GM21515 (cell line): ENCODE measurements around the gene CPHXL.

Source experiments
- ATAC-seq: cut with Tn5 transposase; IDR thresholded peaks from one replicate; pipeline ENCODE4 v1.9.1; 2021; ENCODE audit not compliant: unreplicated experiment

Gene CPHXL

GRCh38 chr16:75702242-75702641, 24.0 kb downstream of the CPHXL start:
- no peak for ATAC-seq

GRCh38 chr16:75701361-75701760, 24.9 kb downstream of the CPHXL start, which contains the start of gene DUXB:
DUXB (minus strand) TSS chr16:75701461; CDS start chr16:75701418, 43 bp downstream.
- no peak for ATAC-seq

GRCh38 chr16:75697571-75697970, 28.7 kb downstream of the CPHXL start:
- ATAC-seq, result no peak

GRCh38 chr16:75695708-75696107, 30.6 kb downstream of the CPHXL start:
- no peak for ATAC-seq

GRCh38 chr16:75687361-75687760, 38.9 kb downstream of the CPHXL start:
- ATAC-seq, result no peak

- no peak for ATAC-seq
Observed at GRCh38 chr16:75682308-75682707, 44.0 kb downstream of the CPHXL start.

GRCh38 chr16:75679366-75679765, 46.9 kb downstream of the CPHXL start:
- ATAC-seq, result no peak

- ATAC-seq, result no peak
Observed at GRCh38 chr16:75676909-75677308, 49.4 kb downstream of the CPHXL start, which contains the start of gene CPHXL2. CPHXL2 (minus strand) TSS chr16:75677009; CDS start chr16:75676999, 10 bp downstream.

GRCh38 chr16:75667503-75667902, 58.8 kb downstream of the CPHXL start:
- ATAC-seq, result no peak
